SU-DHL-6 (cell line): ENCODE results near the gene MAST4.

ENCODE experiments used
- H2AFZ ChIP-seq: fragments of 200-600 bp; sonication (generic); 2 replicates; pipeline ENCODE4 v1.6.1; 2014; ENCODE audit warnings: low read depth, mild to moderate bottlenecking, moderate library complexity, mixed read lengths, antibody characterized with exemption, low read length; ENCODE audit not compliant: severe bottlenecking
- H3F3A ChIP-seq: fragments of 200-600 bp; shearing (Covaris generic); 2 replicates; pipeline ENCODE4 v1.6.0; 2016; ENCODE audit warnings: antibody characterized with exemption, mild to moderate bottlenecking; ENCODE audit not compliant: insufficient read depth
- H3K27ac ChIP-seq: fragments of 200-600 bp; sonication (generic); 2 replicates; pipeline ENCODE4 v1.5.1; 2016; ENCODE audit warnings: low read depth, mild to moderate bottlenecking, low read length, moderate library complexity, mixed read lengths
- H3K27me3 ChIP-seq: fragments of 200-600 bp; sonication (generic), shearing (Covaris generic); 2 replicates; pipeline ENCODE4 v1.6.0; 2014; ENCODE audit warnings: mild to moderate bottlenecking, low read length
- H3K36me3 ChIP-seq: fragments of 200-600 bp; sonication (generic); 2 replicates; pipeline ENCODE4 v1.6.1; 2014; ENCODE audit warnings: mild to moderate bottlenecking, low read length, mixed read lengths
- H3K4me2 ChIP-seq: fragments of 300-600, 200-600 bp; shearing (Covaris generic), sonication (generic); 2 replicates; pipeline ENCODE4 v1.6.0; 2014; ENCODE audit warnings: low read length, low read depth, mild to moderate bottlenecking; ENCODE audit not compliant: poor library complexity, severe bottlenecking
- H3K4me3 ChIP-seq: fragments of 200-600 bp; sonication (generic); 2 replicates; pipeline ENCODE4 v1.5.1; 2014; ENCODE audit warnings: antibody characterized with exemption, low read length, mild to moderate bottlenecking, mixed read lengths; ENCODE audit not compliant: insufficient read depth, poor library complexity, severe bottlenecking
- H3K79me2 ChIP-seq: fragments of 200-600 bp; sonication (generic); 2 replicates; pipeline ENCODE4 v1.6.1; 2014; ENCODE audit warnings: mild to moderate bottlenecking, low read length, moderate library complexity; ENCODE audit not compliant: insufficient read depth
- H3K9ac ChIP-seq: fragments of 200-600 bp; sonication (generic); 2 replicates; pipeline ENCODE4 v1.7.0; 2014; ENCODE audit warnings: mild to moderate bottlenecking, low read length
- H3K9me2 ChIP-seq: fragments of 200-600 bp; sonication (generic); replicated peaks from 2 replicates; pipeline ENCODE4 v1.6.1; 2014; ENCODE audit warnings: low read length; ENCODE audit not compliant: insufficient read depth
- H3K9me3 ChIP-seq: fragments of 200-600 bp; sonication (generic); 2 replicates; pipeline ENCODE4 v1.6.1; 2014; ENCODE audit warnings: low read length, mixed read lengths; ENCODE audit not compliant: insufficient read depth
- H4K20me1 ChIP-seq: fragments of 200-600 bp; sonication (generic); 2 replicates; pipeline ENCODE4 v1.6.1; 2014; ENCODE audit warnings: low read depth, mild to moderate bottlenecking, antibody characterized with exemption, low read length, moderate library complexity, mixed read lengths
- EZH2phosphoT487 ChIP-seq: fragments of 200-600 bp; sonication (generic), shearing (Covaris generic); conservative IDR thresholded peaks from 2 replicates; pipeline ENCODE4 v1.6.1; 2018; ENCODE audit warnings: mild to moderate bottlenecking, antibody characterized with exemption, low read length, moderate library complexity, mixed read lengths
- TF ChIP-seq, protein P1 (sequence below): fragments of 200-600 bp; sonication (generic); IDR thresholded peaks from one replicate; pipeline ENCODE4 v1.5.1; 2017; ENCODE audit warnings: antibody characterized with exemption, mild to moderate bottlenecking, low read length, moderate library complexity; ENCODE audit not compliant: insufficient read depth, poor library complexity, severe bottlenecking

MAST4 gene

DNA sequence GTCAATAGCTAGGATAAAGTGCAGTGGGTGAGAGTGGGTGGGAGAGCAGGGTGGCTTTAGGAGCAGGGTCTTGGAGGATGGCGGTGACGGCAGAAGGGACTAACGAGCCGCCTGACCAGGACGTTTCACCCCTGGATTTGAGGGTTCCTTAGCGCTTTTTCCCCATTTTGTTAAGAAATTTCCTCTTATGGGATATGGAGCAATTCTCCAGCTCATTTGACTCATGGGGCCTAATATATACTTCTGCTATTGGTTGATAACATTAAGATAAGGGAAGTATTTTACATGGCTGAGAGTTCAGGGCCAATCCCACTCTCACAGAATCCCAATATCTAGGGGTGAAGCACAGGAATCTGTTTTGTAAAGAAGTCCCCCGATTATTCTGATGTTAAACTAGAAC lies 582.8 kb downstream of the MAST4 start:
- Histone ChIP-seq H2AFZ (no peak overlapping the region), H3K9ac (no peak overlapping the region), H3K9me3 (peaks cover 7% of the 10 kb centered on the region; the same call in 1 of the 2 replicates), H3K79me2 (no peaks in the 10 kb centered on the region), H3K9me2 (no peaks in the 10 kb centered on the region), H3K36me3 (no peaks in the 10 kb centered on the region; the same call in 1 of the 2 replicates), H3F3A (no peaks in the 10 kb centered on the region), H3K27ac (no peak overlapping the region), H3K4me2 (no peak overlapping the region), H3K27me3 (no peaks in the 10 kb centered on the region), H4K20me1 (no peaks in the 10 kb centered on the region), H3K4me3 (no peak overlapping the region)
- TF ChIP-seq EZH2phosphoT487 = no peak
- TF ChIP-seq, protein P1, sequence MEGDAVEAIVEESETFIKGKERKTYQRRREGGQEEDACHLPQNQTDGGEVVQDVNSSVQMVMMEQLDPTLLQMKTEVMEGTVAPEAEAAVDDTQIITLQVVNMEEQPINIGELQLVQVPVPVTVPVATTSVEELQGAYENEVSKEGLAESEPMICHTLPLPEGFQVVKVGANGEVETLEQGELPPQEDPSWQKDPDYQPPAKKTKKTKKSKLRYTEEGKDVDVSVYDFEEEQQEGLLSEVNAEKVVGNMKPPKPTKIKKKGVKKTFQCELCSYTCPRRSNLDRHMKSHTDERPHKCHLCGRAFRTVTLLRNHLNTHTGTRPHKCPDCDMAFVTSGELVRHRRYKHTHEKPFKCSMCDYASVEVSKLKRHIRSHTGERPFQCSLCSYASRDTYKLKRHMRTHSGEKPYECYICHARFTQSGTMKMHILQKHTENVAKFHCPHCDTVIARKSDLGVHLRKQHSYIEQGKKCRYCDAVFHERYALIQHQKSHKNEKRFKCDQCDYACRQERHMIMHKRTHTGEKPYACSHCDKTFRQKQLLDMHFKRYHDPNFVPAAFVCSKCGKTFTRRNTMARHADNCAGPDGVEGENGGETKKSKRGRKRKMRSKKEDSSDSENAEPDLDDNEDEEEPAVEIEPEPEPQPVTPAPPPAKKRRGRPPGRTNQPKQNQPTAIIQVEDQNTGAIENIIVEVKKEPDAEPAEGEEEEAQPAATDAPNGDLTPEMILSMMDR = no peak

DNA sequence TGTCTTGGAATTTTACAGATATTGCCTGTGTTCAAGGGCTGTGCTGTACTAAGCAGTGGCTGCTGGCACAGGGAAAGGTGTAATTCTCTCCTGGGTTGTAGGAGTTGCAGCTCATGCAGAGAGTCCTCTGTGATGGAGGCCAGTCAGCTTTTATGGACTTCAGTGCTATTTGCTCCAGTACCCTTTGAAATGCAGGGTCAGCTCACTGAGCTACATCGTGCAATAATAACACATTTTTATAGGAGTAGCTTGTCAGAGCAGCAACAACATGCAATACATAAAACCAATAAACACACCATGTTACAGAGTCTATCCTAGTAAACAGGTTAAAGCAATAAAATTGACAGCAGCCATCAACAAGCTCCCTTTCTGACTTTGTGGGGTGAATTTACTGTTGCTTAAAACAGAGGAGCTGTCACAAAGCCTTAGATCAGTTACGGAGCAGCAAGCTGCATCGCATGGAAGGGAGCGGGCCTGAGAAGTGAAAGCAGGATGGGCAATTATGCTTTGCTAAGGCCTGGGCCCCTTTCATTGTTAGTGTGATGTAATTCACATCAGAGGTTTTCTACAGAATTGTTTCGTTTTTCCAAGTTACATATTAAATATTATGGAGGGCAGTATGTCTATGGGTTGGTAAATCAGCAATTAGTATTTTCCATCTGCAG lies 583.6 kb downstream of the MAST4 start:
- Histone ChIP-seq H2AFZ (no peak overlapping the region), H3K27ac (no peak overlapping the region), H3K4me3 (no peak overlapping the region), H3K9me2 (no peaks in the 10 kb centered on the region), H3F3A (no peaks in the 10 kb centered on the region), H3K4me2 (no peak overlapping the region), H3K36me3 (no peaks in the 10 kb centered on the region; the same call in 1 of the 2 replicates), H3K9ac (no peak overlapping the region), H4K20me1 (no peaks in the 10 kb centered on the region), H3K9me3 (peaks cover 7% of the 10 kb centered on the region; the same call in 1 of the 2 replicates), H3K79me2 (no peaks in the 10 kb centered on the region), H3K27me3 (no peaks in the 10 kb centered on the region)
- TF ChIP-seq, protein P1 = no peak
- no peak for TF ChIP-seq EZH2phosphoT487

DNA sequence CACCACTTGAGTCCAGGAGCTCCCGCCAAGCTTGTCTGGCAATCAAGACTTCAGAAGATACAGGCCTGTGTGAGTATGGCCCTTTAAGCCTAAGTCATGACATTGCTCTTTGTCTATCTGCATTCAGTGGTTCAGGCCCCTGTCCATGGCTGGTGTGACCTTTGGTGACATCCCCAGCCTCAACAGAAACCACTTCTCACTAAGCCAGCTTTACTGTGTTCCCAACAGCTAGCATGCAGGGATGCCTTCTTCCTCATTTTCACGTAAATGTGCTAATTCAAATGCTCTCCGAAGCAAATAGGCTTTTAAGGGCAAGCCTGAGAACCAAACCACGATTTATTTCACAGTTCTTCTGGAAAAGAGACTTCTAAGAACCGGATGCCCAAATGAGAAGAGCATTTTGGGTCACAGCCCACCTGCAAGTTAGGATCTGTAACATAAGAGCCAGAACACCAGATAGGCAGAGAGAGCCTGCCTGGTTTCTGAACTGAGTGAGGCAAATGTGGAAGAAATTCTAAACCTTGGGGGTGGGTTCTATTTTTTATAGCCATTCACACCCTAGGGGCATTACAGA lies 585.5 kb downstream of the MAST4 start:
- Histone ChIP-seq H3K9me3 (peaks cover 2% of the 10 kb centered on the region; the same call in 1 of the 2 replicates), H3K36me3 (peaks cover 3% of the 10 kb centered on the region; the same call in 1 of the 2 replicates)

More for the DNA sequence above, 585.5 kb downstream of the MAST4 start:
- Histone ChIP-seq H3K79me2 (0 out of 2 replicates have a peak, but pooled peaks cover 3% of the 10 kb centered on the region), H2AFZ (no peak overlapping the region), H3K9me2 (no peaks in the 10 kb centered on the region), H3K4me3 (no peak overlapping the region), H3K4me2 (no peak overlapping the region), H3K27ac (no peak overlapping the region), H3K27me3 (no peaks in the 10 kb centered on the region), H3F3A (no peaks in the 10 kb centered on the region), H3K9ac (no peak overlapping the region), H4K20me1 (no peaks in the 10 kb centered on the region)
- no peak for TF ChIP-seq EZH2phosphoT487
- TF ChIP-seq, protein P1 = no peak
